Liver (tissue), 9 donors: ENCODE measurements around the gene ATP6V1G3. TPM values are rescaled to one million over a fixed set of nuclear protein-coding genes. Genes with fewer than 3 reads are reported as not detected.
"Not testable (repeated sequence)": the region's sequence is repeated elsewhere in the genome, so short reads cannot be mapped to it uniquely, and the experiment has no call there.

Experiments used
- DNase-seq: peaks from one replicate; pipeline ENCODE4 v3.0.0-alpha.2; 2017; ENCODE audit warnings: low spot score
- H3K27ac ChIP-seq, 2 donors: one replicate each; pipeline ENCODE4 v1.7.0; 2013; ENCODE audit warnings: inconsistent platforms in 2 of 2, low read length in 2 of 2, control low read depth in 1 of 2, low read depth in 1 of 2, mild to moderate bottlenecking in 1 of 2
- H3K27me3 ChIP-seq, 4 donors: one replicate each; pipeline versions ENCODE4 v1.6.1 to v1.7.0; 2013; ENCODE audit warnings: low read length in 3 of 4, inconsistent platforms in 1 of 4, mild to moderate bottlenecking in 1 of 4, moderate library complexity in 1 of 4; ENCODE audit not compliant: control insufficient read depth in 4 of 4, insufficient read depth in 4 of 4
- H3K36me3 ChIP-seq, 4 donors: one replicate each; pipeline versions ENCODE4 v1.6.1 to v1.7.0; 2013; ENCODE audit warnings: low read length in 3 of 4, mild to moderate bottlenecking in 3 of 4, low read depth in 1 of 4, moderate library complexity in 1 of 4; ENCODE audit not compliant: control insufficient read depth in 4 of 4, insufficient read depth in 3 of 4
- H3K4me1 ChIP-seq, 4 donors: one replicate each; pipeline versions ENCODE4 v1.6.1 to v1.7.0; 2013; ENCODE audit warnings: low read length in 3 of 4, mild to moderate bottlenecking in 3 of 4, moderate library complexity in 1 of 4; ENCODE audit not compliant: control insufficient read depth in 4 of 4, insufficient read depth in 4 of 4
- H3K4me3 ChIP-seq, 3 donors: one replicate each; pipeline versions ENCODE4 v1.6.1 to v1.7.0; 2013; ENCODE audit warnings: low read length in 3 of 3, control low read depth in 1 of 3, low read depth in 1 of 3, mild to moderate bottlenecking in 1 of 3
- H3K9ac ChIP-seq, 2 donors: one replicate each; pipeline ENCODE4 v1.7.0; 2013; ENCODE audit warnings: low read length in 2 of 2, mild to moderate bottlenecking in 2 of 2, moderate library complexity in 2 of 2, control low read depth in 1 of 2, low read depth in 1 of 2
- H3K9me3 ChIP-seq, 4 donors: one replicate each; pipeline versions ENCODE4 v1.6.1 to v1.7.0; 2013; ENCODE audit warnings: low read length in 3 of 4; ENCODE audit not compliant: control insufficient read depth in 4 of 4
- CTCF ChIP-seq: fragments of 150-350 bp; IDR thresholded peaks from 2 replicates; pipeline ENCODE4 v1.5.1; 2017; ENCODE audit warnings: improper control_type of control experiment, low read depth, low read length; ENCODE audit not compliant: missing input control
- EGR1 ChIP-seq, 2 donors: IDR thresholded peaks; 2 replicates each; pipeline ENCODE4 v1.6.1; 2016 to 2018; ENCODE audit warnings: antibody characterized with exemption in 2 of 2, low read depth in 2 of 2
- FOXA1 ChIP-seq: IDR thresholded peaks from 2 replicates; pipeline ENCODE4 v1.6.1; 2016; ENCODE audit warnings: antibody characterized with exemption
- FOXA2 ChIP-seq: IDR thresholded peaks from 2 replicates; pipeline ENCODE4 v1.6.1; 2016; ENCODE audit warnings: antibody characterized with exemption
- GABPA ChIP-seq, 2 donors: IDR thresholded peaks in 1 of 2; conservative IDR thresholded peaks in 1 of 2; 2 replicates each; pipeline ENCODE4 v1.6.1; 2016; ENCODE audit warnings: antibody characterized with exemption in 2 of 2, mild to moderate bottlenecking in 1 of 2, moderate library complexity in 1 of 2
- HNF4G ChIP-seq: IDR thresholded peaks from 2 replicates; pipeline ENCODE4 v1.6.1; 2016; ENCODE audit warnings: antibody characterized with exemption
- JUND ChIP-seq, 2 donors: IDR thresholded peaks; 2 replicates each; pipeline ENCODE4 v1.6.1; 2016; ENCODE audit warnings: antibody characterized with exemption in 2 of 2
- NR2F2 ChIP-seq: IDR thresholded peaks from 2 replicates; pipeline ENCODE4 v1.6.1; 2016; ENCODE audit warnings: antibody characterized with exemption
- RXRA ChIP-seq, 2 donors: IDR thresholded peaks; 2 replicates each; pipeline ENCODE4 v1.6.1; 2017 to 2018; ENCODE audit warnings: antibody characterized with exemption in 2 of 2, mild to moderate bottlenecking in 1 of 2
- SP1 ChIP-seq: IDR thresholded peaks from 2 replicates; pipeline ENCODE4 v1.6.1; 2018; ENCODE audit warnings: antibody characterized with exemption, mild to moderate bottlenecking
- TAF1 ChIP-seq: conservative IDR thresholded peaks from 2 replicates; pipeline ENCODE4 v1.6.1; 2016; ENCODE audit warnings: antibody characterized with exemption, mild to moderate bottlenecking
- YY1 ChIP-seq: IDR thresholded peaks from 2 replicates; pipeline ENCODE4 v1.6.1; 2016; ENCODE audit warnings: antibody characterized with exemption, mild to moderate bottlenecking
- WGBS: extraction: QIAGEN DNeasy Blood & Tissue Kit; methylation state at CpG from one replicate; pipeline ENCODE4 v1.1.7; 2013; 5-methylcytosine and 5-hydroxymethylcytosine counted together
- polyA plus RNA-seq, 2 donors: library from polyadenylated mRNA; stranded (reverse) in 1 of 2; unstranded in 1 of 2; fragments of 200-250 nt in 1 of 2; fragments of >200 nt in 1 of 2; fragmentation: Nextera tagmentation in 1 of 2; extraction: Ambion mirVana in 1 of 2; gene quantifications; one replicate each; pipeline versions ENCODE4 v1.2.1 to v1.2.3, GENCODE V29; 2013 to 2015
- total RNA-seq, 2 donors: library from RNA; depleted of rRNA; stranded (reverse); fragments of >200 nt; gene quantifications; one replicate each; pipeline ENCODE4 v1.2.3, GENCODE V29; 2014
- TF ChIP-seq, protein P1 (sequence below): IDR thresholded peaks from 2 replicates; pipeline ENCODE4 v1.6.1; 2016; ENCODE audit warnings: antibody characterized with exemption
- TF ChIP-seq, protein P2 (sequence below): IDR thresholded peaks from 2 replicates; pipeline ENCODE4 v1.6.1; 2016; ENCODE audit warnings: antibody characterized with exemption
- donor health status: healthy.
- donor health status: healthy.
- donor health status: healthy.
- donor health status: healthy.
- donor health status: healthy.

Gene ATP6V1G3
- total and polyA plus RNA-seq, 4 donors: not detected

GRCh38 chr1:198483006-198483405, 57.5 kb downstream of the ATP6V1G3 start (continued):
- no peak for TF ChIP-seq CTCF

- Histone ChIP-seq H3K4me1 (no peaks in the 10 kb centered on the region), H3K36me3 (no peaks in the 10 kb centered on the region), H3K27me3 (no peaks in the 10 kb centered on the region), H3K9ac (no peak overlapping the region), H3K4me3 (no peak overlapping the region), H3K9me3 (no peaks in the 10 kb centered on the region), H3K27ac (no peak overlapping the region)
- DNase-seq: no peak
- WGBS: 89% methylated on average over 1 of the region's 1 CpG
- TF ChIP-seq, protein P1, sequence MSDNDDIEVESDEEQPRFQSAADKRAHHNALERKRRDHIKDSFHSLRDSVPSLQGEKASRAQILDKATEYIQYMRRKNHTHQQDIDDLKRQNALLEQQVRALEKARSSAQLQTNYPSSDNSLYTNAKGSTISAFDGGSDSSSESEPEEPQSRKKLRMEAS: no peak
- no peak for TF ChIP-seq TAF1
Observed at GRCh38 chr1:198481661-198482060, 58.8 kb downstream of the ATP6V1G3 start.

DNA sequence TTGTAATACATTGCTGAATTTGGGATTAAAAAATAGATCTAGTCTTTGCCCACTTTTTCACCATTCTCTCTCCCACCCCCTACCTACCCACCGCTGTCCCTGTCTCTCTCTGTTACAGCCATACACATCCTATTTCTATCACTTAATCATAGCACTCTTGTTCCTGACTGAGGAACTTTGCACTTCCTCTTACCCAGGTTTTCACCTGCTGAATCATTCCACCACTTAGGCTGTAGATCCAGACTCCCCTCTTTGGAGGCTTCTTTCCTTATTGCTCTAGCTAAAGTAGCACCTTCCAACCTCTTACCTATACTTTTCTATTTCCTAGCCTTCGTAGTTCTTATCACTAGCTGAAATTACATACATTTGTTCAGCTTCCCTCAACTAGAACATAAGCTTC, 59.6 kb downstream of the ATP6V1G3 start:
- H3K4me1 ChIP-seq: no peaks in the 10 kb centered on the region
- H3K9ac ChIP-seq: no peak overlapping the region
- 61% methylated on average over 2 of the region's 2 CpGs for WGBS
- DNase-seq: no peak
- H3K27me3 ChIP-seq: no peaks in the 10 kb centered on the region
- H3K27ac ChIP-seq: no peak overlapping the region
- TF ChIP-seq YY1 (no peak), RXRA (IDR thresholded peaks at IDR 0.05) (no peak), JUND (IDR thresholded peaks at IDR 0.05) (no peak), NR2F2 (no peak), FOXA1 (no peak), EGR1 (IDR thresholded peaks at IDR 0.05; ENCODE audit: low read depth in 2 of 2) (no peak), HNF4G (no peak), SP1 (no peak), GABPA (IDR thresholded peaks at IDR 0.05 in 1 of 2, conservative IDR thresholded peaks at IDR 0.05 in 1 of 2) (no peak), FOXA2 (no peak)
- TF ChIP-seq, protein P1: no peak
- TF ChIP-seq, protein P2, sequence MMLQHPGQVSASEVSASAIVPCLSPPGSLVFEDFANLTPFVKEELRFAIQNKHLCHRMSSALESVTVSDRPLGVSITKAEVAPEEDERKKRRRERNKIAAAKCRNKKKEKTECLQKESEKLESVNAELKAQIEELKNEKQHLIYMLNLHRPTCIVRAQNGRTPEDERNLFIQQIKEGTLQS: no peak
- no peaks in the 10 kb centered on the region for H3K36me3 ChIP-seq
- H3K4me3 ChIP-seq: no peak overlapping the region
- H3K9me3 ChIP-seq: no peaks in the 10 kb centered on the region

GRCh38 chr1:198477354-198477753, 63.1 kb downstream of the ATP6V1G3 start:
- H3K9me3 ChIP-seq, DNase-seq, H3K27ac ChIP-seq, H3K4me1 ChIP-seq, H3K27me3 ChIP-seq, H3K4me3 ChIP-seq, H3K36me3 ChIP-seq, H3K9ac ChIP-seq: not testable (repeated sequence)

Other genes with a start within 250 kb of the ATP6V1G3 start
- gene PTPRC, start 98.4 kb upstream of the ATP6V1G3 start, total RNA-seq: 10 to 100 TPM; 25.2 to 34.1 TPM
- 1 to 10 TPM; 5.8 to 7.3 TPM for gene PTPRC, start 98.4 kb upstream of the ATP6V1G3 start, polyA plus RNA-seq